Mucosa of gallbladder (tissue), 1 donor: ENCODE results near the gene NEMP2. TPM values are rescaled to one million over a fixed set of nuclear protein-coding genes. Genes with fewer than 3 reads are reported as not detected.

ENCODE experiments used
- DNase-seq: peaks from one replicate; pipeline ENCODE4 v3.0.0-alpha.2; 2020; ENCODE audit warnings: low spot score
- total RNA-seq: library from RNA; stranded (reverse); gene quantifications from one replicate; pipeline ENCODE4 v1.2.1, GENCODE V29; 2021
- donor health status: DM: no; HTN: no; CAD: no.

Gene NEMP2
- total RNA-seq, 1 donor from 2014 or later = 3.8 TPM

GRCh38 chr2:190457256-190457655 is 77.3 kb downstream of the NEMP2 start:
- DNase-seq = no peak

DNA sequence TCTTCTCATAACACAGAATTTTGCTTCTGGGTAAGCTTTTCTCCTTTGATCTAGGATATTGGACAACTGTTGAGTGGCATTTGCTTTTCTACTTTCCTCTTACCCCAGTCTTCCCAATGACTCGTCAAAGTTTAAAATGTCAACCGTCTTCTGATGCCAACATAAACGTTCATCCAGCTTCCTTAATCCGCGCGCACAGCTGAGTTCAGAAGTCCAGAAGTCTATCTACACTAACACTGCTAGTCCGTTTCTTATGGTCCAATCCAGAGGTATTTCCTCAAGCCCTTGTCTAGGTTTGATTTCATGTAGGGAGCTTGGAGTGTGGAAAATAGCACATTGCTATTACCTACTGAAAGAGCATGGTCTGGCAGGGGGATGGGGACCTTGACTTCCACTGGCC is 77.7 kb downstream of the NEMP2 start:
- no peak for DNase-seq

DNA sequence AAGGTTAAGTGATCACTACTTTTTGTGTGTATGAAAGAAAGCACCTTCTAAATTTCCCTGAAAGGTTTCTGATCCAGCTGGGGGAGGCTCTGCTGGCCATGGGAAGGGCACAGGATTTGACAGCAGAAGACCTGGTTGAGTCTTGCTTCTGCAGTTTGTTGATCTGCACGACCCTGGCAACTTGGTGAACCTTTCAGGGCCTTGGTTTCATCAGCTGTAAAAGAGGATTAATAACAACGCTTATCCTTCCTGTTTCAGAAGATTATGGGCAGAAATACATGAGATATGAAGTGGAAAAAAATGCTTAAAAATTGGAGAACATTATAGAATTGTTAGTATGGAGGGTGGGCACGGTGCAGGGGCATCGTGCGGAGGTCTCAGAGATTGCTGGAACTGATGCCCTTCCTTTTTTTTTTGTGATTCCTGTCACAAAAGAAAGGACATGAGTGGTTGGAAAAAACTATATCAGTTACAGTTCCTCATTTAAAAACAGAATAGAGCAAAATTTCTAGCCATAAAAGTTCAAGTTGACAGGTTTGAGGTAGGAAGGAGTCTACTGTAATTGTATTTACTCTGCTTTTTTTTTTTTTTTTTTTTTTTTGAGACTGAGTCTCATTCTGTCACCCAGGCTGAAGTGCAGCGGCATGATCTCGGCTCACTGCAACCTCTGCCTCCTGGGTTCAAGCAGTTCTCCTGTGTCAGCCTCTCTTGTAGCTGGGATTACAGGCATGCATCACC is 79.0 kb downstream of the NEMP2 start:
- no peak for DNase-seq

DNA sequence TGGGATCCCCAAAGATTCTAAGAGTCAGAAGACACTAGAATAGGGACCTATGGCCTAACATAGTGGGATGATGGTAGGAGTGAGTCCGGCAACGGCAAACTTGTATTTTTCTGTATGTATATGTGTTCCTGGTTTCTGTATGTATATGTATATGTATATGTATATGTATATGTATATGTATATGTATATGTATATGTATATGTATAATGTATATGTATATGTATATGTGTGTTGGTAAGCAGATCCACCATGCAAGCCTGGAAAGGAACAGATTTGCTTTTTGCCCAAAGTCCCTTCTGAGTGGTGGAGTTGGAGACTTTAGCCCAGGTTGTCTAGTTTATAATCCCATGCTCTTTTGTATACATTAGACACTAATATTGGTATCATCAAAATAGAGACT is 79.7 kb downstream of the NEMP2 start:
- no peak for DNase-seq

Other genes starting within 250 kb of the NEMP2 start
- gene HIBCH, start 214.9 kb downstream of the NEMP2 start, total RNA-seq = 49.8 TPM
- gene INPP1, start 191.1 kb downstream of the NEMP2 start, total RNA-seq = 41.8 TPM
- 62.9 TPM for gene MFSD6, start 126.4 kb downstream of the NEMP2 start, total RNA-seq
- gene NAB1, start 114.4 kb upstream of the NEMP2 start, total RNA-seq = 29.9 TPM